GM21825 (cell line): ENCODE results near the gene ADAM8.

ENCODE experiments used
- ATAC-seq: cut with Tn5 transposase; IDR thresholded peaks from one replicate; pipeline ENCODE4 v1.9.1; 2021; ENCODE audit warnings: mild to moderate bottlenecking, moderate library complexity; ENCODE audit not compliant: unreplicated experiment

The ADAM8 gene

DNA sequence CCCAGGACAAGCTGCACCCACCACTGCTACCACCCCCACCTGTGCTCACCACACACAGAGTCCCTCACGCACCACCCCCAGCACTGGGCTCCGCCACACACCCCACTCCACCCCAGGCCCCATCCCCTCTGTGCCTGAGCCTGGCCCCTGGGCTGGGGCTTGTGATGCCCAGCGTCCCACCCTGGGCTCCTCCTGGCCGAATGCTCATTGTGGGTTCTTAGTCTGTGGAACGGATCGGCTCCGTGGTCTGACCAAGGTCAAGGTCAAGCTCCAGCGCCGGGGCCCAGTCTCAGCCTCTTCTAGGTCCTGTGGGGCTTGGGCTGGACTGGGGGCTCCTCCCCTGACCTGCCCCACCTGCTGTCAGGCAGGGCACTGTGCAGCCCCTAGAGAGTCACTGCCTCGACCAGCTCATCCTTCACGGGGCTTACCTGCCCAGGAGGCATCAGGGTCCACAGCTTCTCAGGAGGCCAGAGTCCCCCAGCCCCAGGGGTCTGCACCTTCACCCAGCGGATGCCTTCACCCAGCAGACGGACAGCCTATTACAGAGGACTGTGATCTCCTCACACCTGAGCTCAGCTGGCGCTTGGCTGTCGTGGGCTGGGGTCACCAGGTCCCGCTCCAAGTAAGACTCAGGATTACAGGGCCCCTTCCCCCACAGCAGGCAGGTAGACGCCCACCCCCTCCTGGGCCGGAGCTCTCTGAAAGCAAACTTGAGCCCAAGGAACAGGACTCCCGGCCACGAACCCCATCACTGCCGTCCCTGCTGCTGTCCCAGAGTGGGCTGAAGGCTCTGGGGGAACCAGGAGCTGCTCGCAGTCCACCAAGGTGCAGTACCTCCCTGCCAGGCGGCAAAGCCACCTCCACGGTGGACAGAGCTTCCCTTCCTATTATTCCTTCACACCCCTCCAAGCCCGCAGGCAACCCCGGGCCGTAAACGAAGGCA, 61.9 kb downstream of the ADAM8 start:
- no peak for ATAC-seq

DNA sequence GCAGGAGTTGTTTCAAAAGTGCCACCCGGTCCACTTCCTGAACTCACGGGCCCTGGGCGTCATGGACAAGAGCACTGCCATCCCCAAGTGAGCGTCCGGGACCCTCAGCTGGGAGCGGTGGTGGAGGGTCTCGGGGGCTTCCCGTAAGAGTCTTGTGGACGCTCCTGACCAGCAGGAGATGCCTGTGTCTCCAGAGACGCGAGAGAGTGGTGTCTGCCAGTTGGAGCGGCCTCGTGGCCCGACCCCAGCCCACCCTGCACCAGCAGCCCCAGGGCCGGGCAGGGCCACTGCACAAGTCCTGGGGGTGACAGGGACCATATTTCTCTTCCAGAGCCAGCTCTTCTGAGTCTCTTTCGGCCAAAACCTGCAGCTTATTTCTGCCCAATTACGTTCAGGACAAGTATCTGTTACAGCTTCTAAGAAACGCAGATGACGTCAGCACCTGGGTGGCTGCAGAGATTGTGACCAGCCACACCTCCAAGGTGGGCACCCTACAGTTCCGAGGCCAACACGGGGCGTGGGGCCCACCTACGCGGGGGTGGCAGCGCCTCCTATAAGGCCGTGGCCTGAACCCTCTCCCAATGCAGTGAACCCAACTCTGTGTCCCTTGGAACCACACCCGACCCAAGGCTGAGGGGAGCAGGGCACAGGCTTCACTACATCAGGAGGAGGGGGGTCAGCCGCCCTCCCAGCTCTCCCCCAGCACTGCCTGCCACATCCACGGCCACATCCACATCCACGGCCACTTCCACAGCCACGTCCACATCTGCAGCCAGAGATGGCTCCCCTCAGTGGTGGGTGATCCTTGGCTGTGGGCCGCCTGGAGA, 62.8 kb downstream of the ADAM8 start:
- ATAC-seq: no peak

DNA sequence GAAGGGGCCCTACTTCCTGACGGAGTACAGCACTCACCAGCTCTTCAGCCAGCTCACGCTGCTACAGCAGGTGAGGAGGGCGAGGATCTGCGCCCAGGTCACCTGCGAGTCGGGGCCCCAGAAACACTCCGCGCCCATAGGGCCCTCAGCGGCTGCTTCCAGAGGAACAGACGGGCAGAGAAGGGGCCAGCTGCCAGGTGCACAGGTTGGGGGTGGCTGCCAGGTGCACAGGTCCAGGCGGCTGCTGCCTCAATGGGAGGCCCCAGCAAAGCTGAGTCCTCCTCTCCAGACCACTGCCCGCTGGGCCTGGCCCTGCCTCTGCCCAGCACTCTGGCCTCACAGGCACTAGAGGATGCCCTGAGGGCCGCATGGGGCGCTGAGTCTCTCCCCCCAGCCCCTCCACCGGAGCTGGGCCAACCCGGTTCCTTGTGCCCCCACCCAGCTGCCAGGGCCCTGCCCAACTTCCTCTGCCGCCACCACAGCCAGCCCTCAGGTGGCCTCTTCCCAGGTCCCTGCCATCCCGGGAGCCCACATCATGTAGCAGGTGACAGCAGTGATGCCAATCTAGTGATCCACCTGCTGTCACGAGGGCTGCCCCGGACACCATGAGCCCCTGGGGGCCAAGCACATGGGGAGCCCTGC, 63.7 kb downstream of the ADAM8 start:
- no peak for ATAC-seq
